OCI-LY1 (cell line): Measurements from ENCODE around the gene TBXAS1.

Source experiments
- H2AFZ ChIP-seq: fragments of 200-600 bp; sonication (generic), shearing (Covaris generic); 2 replicates; pipeline ENCODE4 v1.6.0; 2014; ENCODE audit warnings: antibody characterized with exemption, mild to moderate bottlenecking, low read length
- H3F3A ChIP-seq: fragments of 200-600 bp; sonication (generic), shearing (Covaris generic); 2 replicates; pipeline ENCODE4 v1.6.0; 2014; ENCODE audit warnings: mild to moderate bottlenecking, antibody characterized with exemption, low read length, moderate library complexity; ENCODE audit not compliant: insufficient read depth
- H3K27ac ChIP-seq: fragments of 200-600 bp; sonication (generic); 2 replicates; pipeline ENCODE4 v1.5.1; 2014; ENCODE audit warnings: low read length, mixed run types, mild to moderate bottlenecking, low read depth; ENCODE audit not compliant: poor library complexity, severe bottlenecking
- H3K27me3 ChIP-seq: fragments of 200-600 bp; sonication (generic); 2 replicates; pipeline ENCODE4 v1.6.0; 2014; ENCODE audit warnings: antibody characterized with exemption, mild to moderate bottlenecking, low read length, moderate library complexity; ENCODE audit not compliant: insufficient read depth
- H3K36me3 ChIP-seq: fragments of 200-600 bp; sonication (generic); 2 replicates; pipeline ENCODE4 v1.6.1; 2014; ENCODE audit warnings: mild to moderate bottlenecking, antibody characterized with exemption, low read length, moderate library complexity, mixed read lengths; ENCODE audit not compliant: insufficient read depth
- H3K4me1 ChIP-seq: fragments of 200-600 bp; sonication (generic); 2 replicates; pipeline ENCODE4 v1.5.1; 2014; ENCODE audit warnings: mild to moderate bottlenecking, low read length, moderate library complexity; ENCODE audit not compliant: insufficient read depth, severe bottlenecking
- H3K4me2 ChIP-seq: fragments of 200-600 bp; sonication (generic), shearing (Covaris generic); 2 replicates; pipeline ENCODE4 v1.6.1; 2014; ENCODE audit warnings: low read length
- H3K4me3 ChIP-seq: fragments of 200-600 bp; sonication (generic); 2 replicates; pipeline ENCODE4 v1.5.1; 2014; ENCODE audit warnings: low read length, low read depth, mild to moderate bottlenecking, mixed read lengths; ENCODE audit not compliant: poor library complexity, severe bottlenecking
- H3K79me2 ChIP-seq: fragments of 200-600 bp; shearing (Covaris generic); 2 replicates; pipeline ENCODE4 v1.6.1; 2016; ENCODE audit warnings: mixed run types, low read length, mixed read lengths; ENCODE audit not compliant: insufficient read depth
- H3K9ac ChIP-seq: fragments of 200-600 bp; sonication (generic), shearing (Covaris generic); 2 replicates; pipeline ENCODE4 v1.6.1; 2014; ENCODE audit warnings: mild to moderate bottlenecking, low read length, mixed read lengths
- H3K9me2 ChIP-seq: fragments of 200-600 bp; sonication (generic), shearing (Covaris generic); 2 replicates; pipeline ENCODE4 v1.6.1; 2014; ENCODE audit warnings: low read depth, mild to moderate bottlenecking, low read length, mixed read lengths
- H3K9me3 ChIP-seq: fragments of 200-600 bp; shearing (Covaris generic); 2 replicates; pipeline ENCODE4 v1.6.1; 2014; ENCODE audit warnings: low read length, mixed read lengths
- H4K20me1 ChIP-seq: fragments of 200-600 bp; sonication (generic), shearing (Covaris generic); 2 replicates; pipeline ENCODE4 v1.6.0; 2016; ENCODE audit warnings: mild to moderate bottlenecking, low read length; ENCODE audit not compliant: insufficient read depth
- EZH2 ChIP-seq: fragments of 200-600 bp; sonication (generic), shearing (Covaris generic); IDR thresholded peaks from 2 replicates; pipeline ENCODE4 v1.8.0; 2017; ENCODE audit warnings: borderline replicate concordance, mixed run types, mild to moderate bottlenecking, antibody characterized with exemption, low read length, moderate library complexity, mixed read lengths
- TF ChIP-seq, protein P1 (sequence below): fragments of 200-600 bp; sonication (generic), shearing (Covaris generic); IDR thresholded peaks from 2 replicates; pipeline ENCODE4 v1.5.1; 2017; ENCODE audit warnings: mild to moderate bottlenecking, antibody characterized with exemption, low read length, moderate library complexity, mixed read lengths

TBXAS1 gene

DNA sequence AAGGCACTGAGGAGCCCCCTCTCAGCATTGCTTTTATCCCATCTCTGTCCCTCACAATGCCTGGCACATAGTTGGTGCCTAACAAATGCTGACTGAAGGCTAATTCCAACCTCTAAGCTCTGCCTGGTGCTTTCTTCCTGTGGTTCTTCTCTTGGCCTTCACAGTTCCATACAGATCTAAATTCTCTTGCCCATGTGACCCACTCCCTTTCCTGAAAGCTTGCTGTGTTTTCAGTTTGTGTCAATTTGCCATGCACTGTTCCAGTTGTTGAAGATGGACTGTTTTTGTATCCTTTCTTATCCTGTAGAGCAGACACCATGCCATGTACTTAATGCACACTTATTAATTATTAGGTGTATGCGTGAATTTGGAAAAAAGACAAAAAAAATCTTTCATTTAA, 9.2 kb downstream of the TBXAS1 start:
- Histone ChIP-seq H4K20me1 (no peaks in the 10 kb centered on the region), H3K36me3 (no peaks in the 10 kb centered on the region), H3K79me2 (no peaks in the 10 kb centered on the region), H3K9ac (no peak overlapping the region), H3K27ac (no peak overlapping the region), H2AFZ (no peak overlapping the region), H3K27me3 (no peaks in the 10 kb centered on the region), H3K9me3 (no peaks in the 10 kb centered on the region), H3K9me2 (no peaks in the 10 kb centered on the region), H3K4me1 (no peaks in the 10 kb centered on the region), H3F3A (no peaks in the 10 kb centered on the region), H3K4me2 (no peak overlapping the region), H3K4me3 (no peak overlapping the region)
- TF ChIP-seq, protein P1, sequence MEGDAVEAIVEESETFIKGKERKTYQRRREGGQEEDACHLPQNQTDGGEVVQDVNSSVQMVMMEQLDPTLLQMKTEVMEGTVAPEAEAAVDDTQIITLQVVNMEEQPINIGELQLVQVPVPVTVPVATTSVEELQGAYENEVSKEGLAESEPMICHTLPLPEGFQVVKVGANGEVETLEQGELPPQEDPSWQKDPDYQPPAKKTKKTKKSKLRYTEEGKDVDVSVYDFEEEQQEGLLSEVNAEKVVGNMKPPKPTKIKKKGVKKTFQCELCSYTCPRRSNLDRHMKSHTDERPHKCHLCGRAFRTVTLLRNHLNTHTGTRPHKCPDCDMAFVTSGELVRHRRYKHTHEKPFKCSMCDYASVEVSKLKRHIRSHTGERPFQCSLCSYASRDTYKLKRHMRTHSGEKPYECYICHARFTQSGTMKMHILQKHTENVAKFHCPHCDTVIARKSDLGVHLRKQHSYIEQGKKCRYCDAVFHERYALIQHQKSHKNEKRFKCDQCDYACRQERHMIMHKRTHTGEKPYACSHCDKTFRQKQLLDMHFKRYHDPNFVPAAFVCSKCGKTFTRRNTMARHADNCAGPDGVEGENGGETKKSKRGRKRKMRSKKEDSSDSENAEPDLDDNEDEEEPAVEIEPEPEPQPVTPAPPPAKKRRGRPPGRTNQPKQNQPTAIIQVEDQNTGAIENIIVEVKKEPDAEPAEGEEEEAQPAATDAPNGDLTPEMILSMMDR: no peak
- TF ChIP-seq EZH2: no peak

DNA sequence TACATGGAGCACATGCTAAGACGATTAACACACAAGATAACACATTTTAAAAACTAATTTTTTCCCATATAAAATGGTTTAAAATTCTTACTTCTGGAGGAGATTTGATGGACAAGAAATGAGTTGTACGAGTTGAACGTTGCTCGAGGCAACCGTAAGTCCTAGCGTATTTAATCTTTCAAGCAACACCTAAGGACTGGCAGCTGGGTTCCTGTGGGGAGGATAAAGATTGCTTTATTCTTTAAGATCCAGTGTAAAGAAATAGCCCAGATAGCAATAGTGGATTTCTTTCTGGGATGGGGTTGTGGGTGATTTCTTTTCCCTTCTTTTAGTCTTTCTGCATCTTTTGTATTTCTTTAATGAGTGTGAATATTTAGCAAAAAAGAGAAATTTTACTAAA, 9.8 kb downstream of the TBXAS1 start:
- no peaks in the 10 kb centered on the region for H3K79me2 ChIP-seq
- no peaks in the 10 kb centered on the region for H3K4me1 ChIP-seq
- H3K36me3 ChIP-seq: no peaks in the 10 kb centered on the region
- TF ChIP-seq EZH2: no peak
- TF ChIP-seq, protein P1: no peak
- H3K9me2 ChIP-seq: no peaks in the 10 kb centered on the region
- no peaks in the 10 kb centered on the region for H4K20me1 ChIP-seq
- no peaks in the 10 kb centered on the region for H3F3A ChIP-seq
- no peaks in the 10 kb centered on the region for H3K27me3 ChIP-seq
- no peak overlapping the region for H3K9ac ChIP-seq
- no peak overlapping the region for H3K4me3 ChIP-seq
- no peak overlapping the region for H2AFZ ChIP-seq
- no peak overlapping the region for H3K27ac ChIP-seq
- H3K9me3 ChIP-seq: no peaks in the 10 kb centered on the region
- no peak overlapping the region for H3K4me2 ChIP-seq

GRCh38 chr7:139840776-139841175, 11.7 kb downstream of the TBXAS1 start:
- Histone ChIP-seq H3K79me2 (no peaks in the 10 kb centered on the region), H3K9me3 (no peaks in the 10 kb centered on the region), H3F3A (no peaks in the 10 kb centered on the region), H3K9ac (no peak overlapping the region), H2AFZ (no peak overlapping the region), H3K4me2 (no peak overlapping the region), H3K36me3 (no peaks in the 10 kb centered on the region), H3K27me3 (peaks cover 3% of the 10 kb centered on the region; the same call in 1 of the 2 replicates), H3K9me2 (no peaks in the 10 kb centered on the region), H3K27ac (no peak overlapping the region), H3K4me3 (no peak overlapping the region), H4K20me1 (no peaks in the 10 kb centered on the region), H3K4me1 (no peaks in the 10 kb centered on the region)
- TF ChIP-seq EZH2: no peak
- TF ChIP-seq, protein P1: no peak
